Measurements from ENCODE around the gene PPCS.

Gene PPCS

GRCh38 chr1:42456010-42456753, at the start of gene PPCS, which contains the start of gene ZMYND12:
PPCS (plus strand) TSS chr1:42456543; CDS start chr1:42456566, 23 bp downstream.
ZMYND12 (minus strand) TSS chr1:42456022; CDS start chr1:42455997, 25 bp downstream.
- DNase-seq (ENCODE audit: low read depth) = peak; percentile 87

GRCh38 chr1:42414551-42415496, 41.5 kb upstream of the PPCS start:
- no peak for DNase-seq (ENCODE audit: low read depth)

GRCh38 chr1:42417166-42417565, 39.2 kb upstream of the PPCS start:
- DNase-seq (ENCODE audit: low read depth) = no peak

- no peak for DNase-seq (ENCODE audit: low read depth)
These were observed 37.8 kb upstream of the PPCS start for GRCh38 chr1:42418516-42418915.

GRCh38 chr1:42419126-42419821, 37.1 kb upstream of the PPCS start:
- no peak for DNase-seq (ENCODE audit: low read depth)

GRCh38 chr1:42420121-42420520, 36.2 kb upstream of the PPCS start:
- DNase-seq (ENCODE audit: low read depth) = no peak

- peak; percentile 56 for DNase-seq (ENCODE audit: low read depth)
These were observed 35.3 kb upstream of the PPCS start for GRCh38 chr1:42420911-42421585.

- no peak for DNase-seq (ENCODE audit: low read depth)
These were observed 33.6 kb upstream of the PPCS start for GRCh38 chr1:42422737-42423136.

- DNase-seq (ENCODE audit: low read depth) = no peak
These were observed 32.7 kb upstream of the PPCS start for GRCh38 chr1:42423681-42424080.

- no peak for DNase-seq (ENCODE audit: low read depth)
These were observed 32.1 kb upstream of the PPCS start for GRCh38 chr1:42424201-42424600.

- DNase-seq (ENCODE audit: low read depth) = no peak
These were observed 29.1 kb upstream of the PPCS start for GRCh38 chr1:42427240-42427639.

GRCh38 chr1:42429603-42430002, 26.7 kb upstream of the PPCS start:
- DNase-seq (ENCODE audit: low read depth) = no peak

- DNase-seq (ENCODE audit: low read depth) = no peak
These were observed 25.8 kb upstream of the PPCS start for GRCh38 chr1:42430286-42431135.

- no peak for DNase-seq (ENCODE audit: low read depth)
These were observed 24.8 kb upstream of the PPCS start for GRCh38 chr1:42431514-42431913.

GRCh38 chr1:42432714-42433113, 23.6 kb upstream of the PPCS start:
- no peak for DNase-seq (ENCODE audit: low read depth)

GRCh38 chr1:42433369-42433768, 23.0 kb upstream of the PPCS start:
- no peak for DNase-seq (ENCODE audit: low read depth)

GRCh38 chr1:42434340-42434739, 22.0 kb upstream of the PPCS start:
- DNase-seq (ENCODE audit: low read depth) = no peak

- DNase-seq (ENCODE audit: low read depth) = peak; percentile 57
These were observed 16.4 kb upstream of the PPCS start for GRCh38 chr1:42439940-42440339.

- no peak for DNase-seq (ENCODE audit: low read depth)
These were observed 13.7 kb upstream of the PPCS start for GRCh38 chr1:42442662-42443061.

GRCh38 chr1:42449256-42449655, 7.1 kb upstream of the PPCS start:
- DNase-seq (ENCODE audit: low read depth) = no peak

- no peak for DNase-seq (ENCODE audit: low read depth)
These were observed 6.3 kb upstream of the PPCS start for GRCh38 chr1:42450061-42450460.
